ENCODE measurements around the gene SPACA6.

SPACA6 gene

DNA sequence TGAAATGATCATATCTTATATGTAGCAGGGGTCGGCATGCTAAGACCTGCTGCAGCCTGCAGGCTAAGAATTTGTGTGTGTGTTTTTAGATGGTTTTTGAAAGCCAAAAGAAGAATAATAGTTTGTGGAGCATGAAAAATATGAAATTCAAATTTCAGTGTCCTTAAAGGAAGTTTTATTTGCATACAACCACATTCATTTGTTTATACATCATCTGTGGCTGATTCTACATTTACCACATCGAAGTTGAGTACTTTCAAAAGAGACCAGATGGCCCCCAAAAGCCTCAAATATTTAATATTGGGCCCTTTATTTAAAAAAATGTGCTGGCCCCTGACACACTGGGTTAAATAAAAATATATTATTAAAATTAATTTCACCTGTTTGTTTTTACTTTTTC, 29.4 kb downstream of the SPACA6 start:
- TF ChIP-seq, protein P1, sequence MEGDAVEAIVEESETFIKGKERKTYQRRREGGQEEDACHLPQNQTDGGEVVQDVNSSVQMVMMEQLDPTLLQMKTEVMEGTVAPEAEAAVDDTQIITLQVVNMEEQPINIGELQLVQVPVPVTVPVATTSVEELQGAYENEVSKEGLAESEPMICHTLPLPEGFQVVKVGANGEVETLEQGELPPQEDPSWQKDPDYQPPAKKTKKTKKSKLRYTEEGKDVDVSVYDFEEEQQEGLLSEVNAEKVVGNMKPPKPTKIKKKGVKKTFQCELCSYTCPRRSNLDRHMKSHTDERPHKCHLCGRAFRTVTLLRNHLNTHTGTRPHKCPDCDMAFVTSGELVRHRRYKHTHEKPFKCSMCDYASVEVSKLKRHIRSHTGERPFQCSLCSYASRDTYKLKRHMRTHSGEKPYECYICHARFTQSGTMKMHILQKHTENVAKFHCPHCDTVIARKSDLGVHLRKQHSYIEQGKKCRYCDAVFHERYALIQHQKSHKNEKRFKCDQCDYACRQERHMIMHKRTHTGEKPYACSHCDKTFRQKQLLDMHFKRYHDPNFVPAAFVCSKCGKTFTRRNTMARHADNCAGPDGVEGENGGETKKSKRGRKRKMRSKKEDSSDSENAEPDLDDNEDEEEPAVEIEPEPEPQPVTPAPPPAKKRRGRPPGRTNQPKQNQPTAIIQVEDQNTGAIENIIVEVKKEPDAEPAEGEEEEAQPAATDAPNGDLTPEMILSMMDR (IDR thresholded peaks at IDR 0.05): no peak
- H3K27ac ChIP-seq: no peak overlapping the region
- DNase-seq (ENCODE audit: low spot score): no peak
- H3K4me3 ChIP-seq: no peak overlapping the region

DNA sequence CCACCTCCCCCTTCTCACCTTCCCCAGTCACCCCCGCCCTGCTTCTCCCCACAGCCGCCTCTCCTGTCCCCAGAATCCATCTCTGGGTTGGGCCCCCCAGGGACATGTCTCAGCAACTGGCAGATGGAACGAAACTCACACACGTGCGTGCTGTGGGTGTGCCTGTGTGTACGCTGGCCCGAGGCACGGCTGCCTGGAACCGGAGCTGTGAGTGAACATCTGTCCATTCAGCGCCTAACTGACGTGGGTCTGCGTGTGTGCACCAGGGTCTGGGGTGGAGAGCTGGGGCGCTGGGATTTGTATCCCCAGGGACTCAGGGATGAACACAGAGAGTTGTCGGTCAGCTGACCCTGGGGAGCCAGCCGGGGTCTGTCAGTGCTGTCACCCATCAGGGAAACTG, 31.4 kb downstream of the SPACA6 start:
- H3K27ac ChIP-seq: no peak overlapping the region
- TF ChIP-seq, protein P1 (IDR thresholded peaks at IDR 0.05): no peak
- DNase-seq (ENCODE audit: low spot score): no peak
- no peak overlapping the region for H3K4me3 ChIP-seq

DNA sequence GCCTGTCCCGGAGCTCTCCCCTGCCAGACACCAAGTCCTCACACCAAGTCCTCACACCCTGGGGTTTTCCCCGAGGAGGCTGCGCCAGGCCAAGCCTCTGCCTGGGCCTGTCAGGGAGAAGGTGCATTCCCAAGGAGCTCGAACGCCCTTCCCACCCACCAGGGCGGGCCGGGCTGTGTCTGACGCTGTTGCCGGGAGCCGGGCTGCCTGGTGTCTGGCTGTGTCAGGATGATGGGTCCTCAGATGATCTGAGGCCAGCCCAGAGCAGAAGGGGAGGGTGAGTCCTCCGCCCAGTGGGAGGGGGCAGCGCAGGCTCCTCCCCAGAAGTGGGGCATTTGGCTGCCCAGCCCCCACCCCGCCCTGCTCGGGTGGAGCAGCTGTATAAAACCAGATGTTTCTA, 32.9 kb downstream of the SPACA6 start:
- Histone ChIP-seq H3K27ac (peak overlapping the region in 1 of 2 donors; percentile 22), H3K4me3 (no peak overlapping the region)
- TF ChIP-seq, protein P1 (IDR thresholded peaks at IDR 0.05): no peak
- peak; percentile 82 for DNase-seq (ENCODE audit: low spot score)

DNA sequence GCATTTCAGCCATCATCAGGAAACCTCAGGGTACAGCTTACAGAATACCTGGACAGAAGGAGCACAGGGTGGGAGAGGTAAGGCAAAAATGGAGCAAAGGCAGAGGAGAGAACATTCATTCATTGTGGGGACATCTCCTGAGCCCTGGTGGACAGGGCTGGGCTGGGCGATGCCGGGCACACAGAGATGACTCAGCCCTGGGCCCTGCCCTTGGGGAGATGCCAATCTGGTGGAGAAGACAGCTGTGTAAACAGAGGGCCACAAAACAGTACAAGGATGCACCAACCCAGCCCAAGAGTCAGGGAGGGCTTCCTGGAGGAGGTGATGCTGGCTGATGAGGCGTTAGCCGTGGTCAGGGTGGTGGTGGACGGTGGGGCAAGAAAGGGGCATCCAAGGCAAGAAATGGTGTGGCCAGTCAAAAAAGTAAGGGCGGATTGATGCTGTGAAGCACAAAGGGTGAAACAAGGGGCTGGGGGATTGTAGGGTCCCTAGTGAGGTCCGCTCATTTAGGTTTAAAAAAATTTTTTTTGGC, 34.3 kb downstream of the SPACA6 start:
- H3K4me3 ChIP-seq: no peak overlapping the region
- DNase-seq (ENCODE audit: low spot score): peak; percentile 47
- H3K27ac ChIP-seq: no peak overlapping the region
- TF ChIP-seq, protein P1 (IDR thresholded peaks at IDR 0.05): no peak

DNA sequence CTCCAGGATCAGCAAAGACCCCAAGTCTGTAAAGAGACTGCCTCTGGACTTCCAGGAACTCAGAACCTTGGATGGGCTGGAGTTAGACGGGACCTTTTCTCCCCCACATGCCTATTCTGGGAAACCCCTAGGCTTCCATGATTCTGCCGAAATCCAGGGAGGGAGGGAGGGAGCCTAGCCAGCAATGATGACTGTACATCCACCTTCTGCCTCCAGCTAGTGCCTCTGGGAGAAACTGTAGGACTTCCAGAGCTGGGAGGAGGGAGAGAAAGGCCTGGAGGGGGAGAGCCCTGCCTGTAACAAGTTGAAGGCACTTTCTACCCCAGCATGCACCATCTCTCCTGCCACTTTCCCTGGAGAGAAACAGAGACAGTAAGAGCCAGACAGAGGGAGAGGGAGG, 36.7 kb downstream of the SPACA6 start:
- Histone ChIP-seq H3K27ac (no peak overlapping the region), H3K4me3 (no peak overlapping the region)
- TF ChIP-seq, protein P1 (IDR thresholded peaks at IDR 0.05): no peak
- DNase-seq (ENCODE audit: low spot score): no peak

DNA sequence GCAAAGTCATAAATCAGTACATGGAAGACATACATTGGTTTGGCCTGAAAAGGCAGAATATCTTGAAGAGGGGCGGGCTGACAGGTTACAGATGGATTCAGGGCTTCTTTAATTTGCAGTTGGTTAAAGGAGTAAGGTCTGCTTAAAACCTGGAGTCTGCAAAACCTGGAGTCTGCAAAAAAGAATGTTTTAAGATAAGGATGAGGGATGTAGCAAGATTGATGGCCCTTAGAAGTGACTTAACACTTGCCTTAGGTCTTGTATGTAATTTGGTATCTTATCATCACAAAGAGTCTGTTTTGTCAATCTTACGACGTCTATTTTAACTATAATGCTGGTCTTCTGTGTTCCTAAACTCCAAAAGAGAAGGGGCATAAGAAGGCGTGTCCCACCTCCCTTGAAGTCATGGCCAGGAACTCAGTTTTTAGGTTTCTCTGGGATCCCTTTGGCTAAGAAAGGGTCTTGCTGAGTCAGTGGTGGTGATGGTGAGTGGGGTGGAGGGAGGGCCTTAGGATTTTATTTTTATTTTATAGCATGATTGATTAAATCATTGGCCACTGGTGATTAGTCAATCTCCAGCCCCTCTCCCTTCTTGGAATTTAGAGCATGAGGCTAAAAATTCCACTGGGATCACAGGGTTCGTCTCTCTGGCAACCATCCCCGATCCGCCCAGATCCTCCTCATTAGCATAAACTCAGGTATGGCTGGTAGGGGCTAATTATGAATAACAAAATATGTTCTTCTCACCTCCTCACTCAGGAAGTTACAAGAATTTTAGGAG, 40.8 kb downstream of the SPACA6 start:
- H3K4me3 ChIP-seq: no peak overlapping the region
- DNase-seq (ENCODE audit: low spot score): no peak
- H3K27ac ChIP-seq: no peak overlapping the region
- TF ChIP-seq, protein P1 (IDR thresholded peaks at IDR 0.05): no peak
